Esophagus mucosa (tissue), 1 donor: ENCODE measurements around the gene CRTC3. TPM values are rescaled to one million over a fixed set of nuclear protein-coding genes. Genes with fewer than 3 reads are reported as not detected.
"Not testable (repeated sequence)": the region's sequence is repeated elsewhere in the genome, so short reads cannot be mapped to it uniquely, and the experiment has no call there.

Experiments
- ATAC-seq: fragments of 200-7000 bp; cut with Tn5 transposase; one replicate; pipeline ENCODE4 v1.9.1; 2020
- total RNA-seq: library from RNA; stranded (reverse); gene quantifications from one replicate; pipeline ENCODE4 v1.2.4, GENCODE V29; 2023
- donor health status: DM: yes; HTN: yes; CAD: no.

Gene CRTC3
- 13.0 TPM for total RNA-seq

GRCh38 chr15:90529371-90530249 lies at the start of gene CRTC3:
TSS of gene CRTC3 (plus strand) at chr15:90529923. CDS start at chr15:90530072, 149 bp downstream.
- peak; percentile 85 for ATAC-seq

- ATAC-seq: peak; percentile 34
These were observed 48.7 kb upstream of the CRTC3 start for GRCh38 chr15:90481023-90481422.

GRCh38 chr15:90482124-90483011 lies 47.4 kb upstream of the CRTC3 start:
- peak; percentile 50 for ATAC-seq

GRCh38 chr15:90483012-90483307 lies 46.8 kb upstream of the CRTC3 start:
- ATAC-seq: no peak

GRCh38 chr15:90483637-90484036 lies 46.1 kb upstream of the CRTC3 start:
- no peak for ATAC-seq

GRCh38 chr15:90487186-90487585 lies 42.5 kb upstream of the CRTC3 start:
- no peak for ATAC-seq

GRCh38 chr15:90489514-90489913 lies 40.2 kb upstream of the CRTC3 start:
- peak; percentile 47 for ATAC-seq

GRCh38 chr15:90489944-90490343 lies 39.8 kb upstream of the CRTC3 start:
- no peak for ATAC-seq

- ATAC-seq: no peak
These were observed 36.1 kb upstream of the CRTC3 start for GRCh38 chr15:90493647-90494046.

- ATAC-seq: no peak
These were observed 34.7 kb upstream of the CRTC3 start for GRCh38 chr15:90495067-90495466.

- ATAC-seq: no peak
These were observed 32.9 kb upstream of the CRTC3 start for GRCh38 chr15:90496791-90497190.

- no peak for ATAC-seq
These were observed 32.3 kb upstream of the CRTC3 start for GRCh38 chr15:90497376-90497775.

GRCh38 chr15:90497912-90498311 lies 31.8 kb upstream of the CRTC3 start:
- ATAC-seq: peak; percentile 91

GRCh38 chr15:90500171-90500570 lies 29.6 kb upstream of the CRTC3 start:
- no peak for ATAC-seq

GRCh38 chr15:90501898-90502297 lies 27.8 kb upstream of the CRTC3 start:
- ATAC-seq: no peak

GRCh38 chr15:90510781-90511180 lies 18.9 kb upstream of the CRTC3 start:
- ATAC-seq: not testable (repeated sequence)

GRCh38 chr15:90511211-90511618 lies 18.5 kb upstream of the CRTC3 start:
- ATAC-seq: not testable (repeated sequence)

- ATAC-seq: no peak
These were observed 17.4 kb upstream of the CRTC3 start for GRCh38 chr15:90512276-90512675.

- ATAC-seq: no peak
These were observed 16.7 kb upstream of the CRTC3 start for GRCh38 chr15:90512981-90513380.

- ATAC-seq: no peak
These were observed 16.3 kb upstream of the CRTC3 start for GRCh38 chr15:90513448-90513847.

GRCh38 chr15:90513893-90514292 lies 15.8 kb upstream of the CRTC3 start:
- not testable (repeated sequence) for ATAC-seq

GRCh38 chr15:90519688-90520087 lies 10.0 kb upstream of the CRTC3 start:
- ATAC-seq: no peak

- no peak for ATAC-seq
These were observed 9.4 kb upstream of the CRTC3 start for GRCh38 chr15:90520365-90520764.

- ATAC-seq: no peak
These were observed 6.3 kb upstream of the CRTC3 start for GRCh38 chr15:90523373-90523772.
